Measurements from ENCODE around the gene CHFR. TPM values are rescaled to one million over a fixed set of nuclear protein-coding genes. Genes with fewer than 3 reads are reported as not detected.
A peak's percentile ranks its signal among the peaks of the same experiment; 100 is the strongest.

The CHFR gene
- total and polyA plus RNA-seq, 9 of the 15 experiments (the other 6 are each of a cell fraction or from before 2014, with no cell fraction given) = 0.61 to 33.9 (median 19.3) TPM

- TF ChIP-seq CTCFL (IDR thresholded peaks at IDR 0.05; ENCODE audit: borderline replicate concordance, insufficient read depth, low read depth, low read length, poor library complexity, severe bottlenecking) (no peak), ZNF239 (CRISPR knock-in tag; IDR thresholded peaks at IDR 0.05) (peak; percentile 36; the same call in 1 of the 2 replicates), FOXP1 (CRISPR knock-in tag; IDR thresholded peaks at IDR 0.05) (peak; percentile 80), SMAD3 (CRISPR knock-in tag; conservative IDR thresholded peaks at IDR 0.05) (no peak), HSF4 (CRISPR knock-in tag; IDR thresholded peaks at IDR 0.05; ENCODE audit: borderline replicate concordance) (0 out of 2 replicates have a peak, but pooled peaks have one; percentile 59), TAF15 (IDR thresholded peaks at IDR 0.05; ENCODE audit: low read depth, low read length) (no peak), PHF21A (IDR thresholded peaks at IDR 0.05; ENCODE audit: borderline replicate concordance, low read depth) (no peak), RBM39 (optimal IDR thresholded peaks at IDR 0.05; ENCODE audit: low read depth, low read length) (peak; percentile 85), HLTF (IDR thresholded peaks at IDR 0.05) (peak; percentile 45; the same call in 1 of the 2 replicates), DDX20 (tag; IDR thresholded peaks at IDR 0.05; ENCODE audit: low read depth) (no peak), THRAP3 (IDR thresholded peaks at IDR 0.05; ENCODE audit: borderline replicate concordance) (peak; percentile 88; the same call in 1 of the 2 replicates), SRSF9 (IDR thresholded peaks at IDR 0.05; ENCODE audit: borderline replicate concordance, low read depth, low read length) (no peak), BACH1 (tag; IDR thresholded peaks at IDR 0.05) (no peak), NCOR1 (IDR thresholded peaks at IDR 0.05) (no peak), HNRNPL (IDR thresholded peaks at IDR 0.05; ENCODE audit: low read depth, low read length) (no peak), CXXC5 (CRISPR knock-in tag; IDR thresholded peaks at IDR 0.05) (peak; percentile 96), ZNF395 (CRISPR knock-in tag; IDR thresholded peaks at IDR 0.05) (peak; percentile 74; the same call in 1 of the 2 replicates), JUN (IDR thresholded peaks at IDR 0.05; ENCODE audit: borderline replicate concordance, low read depth, low read length) (no peak; the same call in 1 of the 2 replicates), JUN (CRISPR knock-in tag; IDR thresholded peaks at IDR 0.05; ENCODE audit: borderline replicate concordance) (no peak)
- TF ChIP-seq, protein P1, sequence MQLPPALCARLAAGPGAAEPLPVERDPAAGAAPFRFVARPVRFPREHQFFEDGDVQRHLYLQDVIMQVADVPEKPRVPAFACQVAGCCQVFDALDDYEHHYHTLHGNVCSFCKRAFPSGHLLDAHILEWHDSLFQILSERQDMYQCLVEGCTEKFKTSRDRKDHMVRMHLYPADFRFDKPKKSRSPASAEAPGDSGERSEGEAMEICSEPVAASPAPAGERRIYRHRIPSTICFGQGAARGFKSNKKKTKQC (CRISPR knock-in tag; IDR thresholded peaks at IDR 0.05) = peak; percentile 76; the same call in 1 of the 2 replicates
- TF ChIP-seq, protein P2, sequence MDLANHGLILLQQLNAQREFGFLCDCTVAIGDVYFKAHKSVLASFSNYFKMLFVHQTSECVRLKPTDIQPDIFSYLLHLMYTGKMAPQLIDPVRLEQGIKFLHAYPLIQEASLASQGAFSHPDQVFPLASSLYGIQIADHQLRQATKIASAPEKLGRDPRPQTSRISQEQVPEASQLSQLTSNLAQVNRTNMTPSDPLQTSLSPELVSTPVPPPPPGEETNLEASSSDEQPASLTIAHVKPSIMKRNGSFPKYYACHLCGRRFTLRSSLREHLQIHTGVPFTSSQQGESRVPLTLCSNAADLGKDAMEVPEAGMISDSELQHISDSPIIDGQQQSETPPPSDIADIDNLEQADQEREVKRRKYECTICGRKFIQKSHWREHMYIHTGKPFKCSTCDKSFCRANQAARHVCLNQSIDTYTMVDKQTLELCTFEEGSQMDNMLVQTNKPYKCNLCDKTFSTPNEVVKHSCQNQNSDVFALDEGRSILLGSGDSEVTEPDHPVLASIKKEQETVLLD (IDR thresholded peaks at IDR 0.05) = no peak
Observed at GRCh38 chr12:132828706-132829534, 58.5 kb downstream of the CHFR start, which contains the start of gene GOLGA3 (continued).

Data from K562 (cell line).